Chondrocyte (in vitro differentiated cells): ENCODE results near the gene CPVL. TPM values are rescaled to one million over a fixed set of nuclear protein-coding genes. Genes with fewer than 3 reads are reported as not detected.

ENCODE experiments used
- DNase-seq: peaks from one replicate; pipeline ENCODE4 v3.0.0; 2021; ENCODE audit warnings: mixed read lengths, low spot score
- H3K27ac Mint-ChIP-seq: one replicate; pipeline ENCODE4 v1.8.0; 2021; ENCODE audit warnings: mild to moderate bottlenecking, moderate library complexity, mixed read lengths; ENCODE audit not compliant: unreplicated experiment
- H3K27me3 Mint-ChIP-seq: 2 replicates; pipeline ENCODE4 v1.8.0; 2021; ENCODE audit warnings: low read depth, mixed read lengths
- H3K36me3 Mint-ChIP-seq: 2 replicates; pipeline ENCODE4 v1.8.0; 2021; ENCODE audit warnings: low read depth, mixed read lengths
- H3K4me1 Mint-ChIP-seq: 2 replicates; pipeline ENCODE4 v1.8.0; 2021; ENCODE audit warnings: low read depth, mild to moderate bottlenecking, mixed read lengths
- H3K4me3 Mint-ChIP-seq: one replicate; pipeline ENCODE4 v1.8.0; 2021; ENCODE audit warnings: mild to moderate bottlenecking, moderate library complexity, mixed read lengths; ENCODE audit not compliant: unreplicated experiment
- H3K9me3 Mint-ChIP-seq: 2 replicates; pipeline ENCODE4 v1.8.0; 2021; ENCODE audit warnings: low read depth, mixed read lengths
- CTCF ChIP-seq: fragments of 200-600 bp; sonication (generic); IDR thresholded peaks from 2 replicates; pipeline ENCODE4 v1.5.0; 2021; ENCODE audit warnings: antibody characterized with exemption, mild to moderate bottlenecking, moderate library complexity
- total RNA-seq: library from RNA; stranded (reverse); gene quantifications from 3 replicates; pipeline ENCODE4 v1.2.1, GENCODE V29; 2021

CPVL gene
- total RNA-seq, 1 donor from 2014 or later: 4.9 TPM

- no peaks in the 10 kb centered on the region for H3K27me3 Mint-ChIP-seq
- no peak for DNase-seq
- no peak for TF ChIP-seq CTCF
- H3K36me3 Mint-ChIP-seq: no peaks in the 10 kb centered on the region
- H3K9me3 Mint-ChIP-seq: no peaks in the 10 kb centered on the region
- H3K4me3 Mint-ChIP-seq: no peak overlapping the region
- H3K4me1 Mint-ChIP-seq: peaks cover 5% of the 10 kb centered on the region
- H3K27ac Mint-ChIP-seq: no peak overlapping the region
Measured at GRCh38 chr7:29071203-29071874, 75.0 kb downstream of the CPVL start.

- H3K36me3 Mint-ChIP-seq: no peaks in the 10 kb centered on the region
- H3K4me1 Mint-ChIP-seq: peaks cover 5% of the 10 kb centered on the region
- no peaks in the 10 kb centered on the region for H3K9me3 Mint-ChIP-seq
- no peaks in the 10 kb centered on the region for H3K27me3 Mint-ChIP-seq
- no peak for TF ChIP-seq CTCF
- no peak overlapping the region for H3K4me3 Mint-ChIP-seq
- DNase-seq: no peak
- no peak overlapping the region for H3K27ac Mint-ChIP-seq
Measured at GRCh38 chr7:29066641-29067040, 79.7 kb downstream of the CPVL start.

- H3K9me3 Mint-ChIP-seq: no peaks in the 10 kb centered on the region
Measured at GRCh38 chr7:29065181-29065857, 81.0 kb downstream of the CPVL start.

GRCh38 chr7:29063872-29064271, 82.5 kb downstream of the CPVL start:
- H3K27ac Mint-ChIP-seq: no peak overlapping the region
- H3K9me3 Mint-ChIP-seq: peaks cover 3% of the 10 kb centered on the region
- H3K27me3 Mint-ChIP-seq: no peaks in the 10 kb centered on the region
- no peak for DNase-seq
- no peak overlapping the region for H3K4me3 Mint-ChIP-seq
- peaks cover 3% of the 10 kb centered on the region for H3K36me3 Mint-ChIP-seq
- TF ChIP-seq CTCF: no peak
- no peaks in the 10 kb centered on the region for H3K4me1 Mint-ChIP-seq

More at GRCh38 chr7:29065181-29065857, 81.0 kb downstream of the CPVL start:
- no peaks in the 10 kb centered on the region for H3K4me1 Mint-ChIP-seq
- no peak overlapping the region for H3K27ac Mint-ChIP-seq
- H3K27me3 Mint-ChIP-seq: no peaks in the 10 kb centered on the region
- no peak for DNase-seq
- no peak for TF ChIP-seq CTCF
- H3K36me3 Mint-ChIP-seq: no peaks in the 10 kb centered on the region
- no peak overlapping the region for H3K4me3 Mint-ChIP-seq

GRCh38 chr7:29063236-29063635, 83.1 kb downstream of the CPVL start:
- DNase-seq: no peak
- TF ChIP-seq CTCF: no peak
- Mint-ChIP-seq H3K4me3 (no peak overlapping the region), H3K27me3 (no peaks in the 10 kb centered on the region), H3K27ac (no peak overlapping the region), H3K36me3 (peaks cover 8% of the 10 kb centered on the region), H3K9me3 (peaks cover 10% of the 10 kb centered on the region), H3K4me1 (no peaks in the 10 kb centered on the region)
